ENCODE measurements around the gene COQ6. TPM values are rescaled to one million over a fixed set of nuclear protein-coding genes. Genes with fewer than 3 reads are reported as not detected.

Gene COQ6
- total RNA-seq, 1 donor from 2014 or later: 30.7 TPM

DNA sequence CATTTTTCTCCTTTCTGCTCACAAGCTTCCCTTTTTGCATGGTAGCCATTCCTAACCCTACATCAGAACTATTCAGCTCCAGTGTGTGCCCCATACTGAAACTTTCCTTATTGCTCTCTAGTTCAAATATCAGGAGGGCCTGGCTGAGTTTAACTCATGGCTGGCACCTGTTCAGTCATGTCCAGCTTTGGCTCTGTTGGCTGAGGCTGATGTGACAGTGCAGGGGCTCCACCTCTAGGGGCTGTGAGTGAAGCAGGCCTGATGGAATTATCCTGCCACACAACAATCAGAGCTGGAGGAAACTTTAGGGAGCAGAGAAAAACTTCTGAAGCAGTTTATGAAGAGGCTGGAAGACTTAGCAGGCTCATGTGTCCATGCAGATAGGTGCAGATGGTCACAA is 8.5 kb downstream of the COQ6 start:
- DNase-seq (no peak), ATAC-seq (ENCODE audit: low read depth) (no peak)
- intact Hi-C loops (cut with micrococcal nuclease): no loop called here
- TF ChIP-seq CTCF (IDR thresholded peaks at IDR 0.05): no peak
- ChIA-PET CTCF (no interaction called here), POLR2A (interaction anchor here (2.2 kb wide), 1 partner anchor 9 kb away, joined by 4 read pairs; the partner anchor contains the start of genes COQ6 and FAM161B)
- H3K36me3 Mint-ChIP-seq (ENCODE audit: low read depth): peaks cover 85% of the 10 kb centered on the region
- H3K9me3 Mint-ChIP-seq: no peaks in the 10 kb centered on the region
- no peak overlapping the region for H3K27ac Mint-ChIP-seq
- H3K27me3 Mint-ChIP-seq: no peaks in the 10 kb centered on the region
- H3K4me1 Mint-ChIP-seq: no peaks in the 10 kb centered on the region
- H3K4me3 Mint-ChIP-seq: no peak overlapping the region

DNA sequence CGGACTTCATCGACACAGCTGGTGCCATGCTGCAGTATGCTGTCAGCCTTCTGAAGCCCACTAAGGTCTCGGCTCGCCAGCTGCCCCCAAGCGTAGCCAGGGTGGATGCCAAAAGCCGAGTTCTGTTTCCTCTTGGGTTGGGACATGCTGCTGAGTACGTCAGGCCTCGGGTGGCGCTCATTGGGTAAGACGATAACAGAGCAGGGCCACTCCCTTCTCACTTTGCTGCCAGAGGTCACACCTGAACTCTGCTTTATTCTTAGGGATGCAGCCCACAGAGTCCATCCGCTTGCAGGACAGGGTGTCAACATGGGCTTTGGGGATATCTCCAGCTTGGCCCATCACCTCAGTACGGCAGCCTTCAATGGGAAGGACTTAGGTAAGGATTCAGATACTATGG is 11.1 kb downstream of the COQ6 start:
- intact Hi-C loops (cut with micrococcal nuclease): no loop called here
- Mint-ChIP-seq H3K9me3 (no peaks in the 10 kb centered on the region), H3K36me3 (ENCODE audit: low read depth) (peaks cover 80% of the 10 kb centered on the region), H3K4me3 (no peak overlapping the region), H3K4me1 (no peaks in the 10 kb centered on the region), H3K27me3 (no peaks in the 10 kb centered on the region), H3K27ac (no peak overlapping the region)
- ATAC-seq (ENCODE audit: low read depth): no peak
- POLR2A ChIA-PET: interaction anchor here (0.6 kb wide), 1 partner anchor 47 kb away, joined by 5 read pairs; no protein-coding TSS in a partner anchor
- no peak for TF ChIP-seq CTCF (IDR thresholded peaks at IDR 0.05)
- CTCF ChIA-PET: interaction anchor here (1.3 kb wide), 1 partner anchor 25 kb away, joined by 3 read pairs; no protein-coding TSS in a partner anchor
- DNase-seq: no peak

- Mint-ChIP-seq H3K4me3 (no peak overlapping the region), H3K4me1 (no peaks in the 10 kb centered on the region), H3K27me3 (no peaks in the 10 kb centered on the region), H3K9me3 (no peaks in the 10 kb centered on the region), H3K36me3 (ENCODE audit: low read depth) (peaks cover 72% of the 10 kb centered on the region), H3K27ac (no peak overlapping the region)
- no peak for DNase-seq
- intact Hi-C loops (cut with micrococcal nuclease): no loop called here
- ATAC-seq (ENCODE audit: low read depth): no peak
- ChIA-PET CTCF (no interaction called here), POLR2A (no interaction called here)
- TF ChIP-seq CTCF (IDR thresholded peaks at IDR 0.05): no peak
Measured at GRCh38 chr14:73965216-73965615, 15.1 kb downstream of the COQ6 start.

DNA sequence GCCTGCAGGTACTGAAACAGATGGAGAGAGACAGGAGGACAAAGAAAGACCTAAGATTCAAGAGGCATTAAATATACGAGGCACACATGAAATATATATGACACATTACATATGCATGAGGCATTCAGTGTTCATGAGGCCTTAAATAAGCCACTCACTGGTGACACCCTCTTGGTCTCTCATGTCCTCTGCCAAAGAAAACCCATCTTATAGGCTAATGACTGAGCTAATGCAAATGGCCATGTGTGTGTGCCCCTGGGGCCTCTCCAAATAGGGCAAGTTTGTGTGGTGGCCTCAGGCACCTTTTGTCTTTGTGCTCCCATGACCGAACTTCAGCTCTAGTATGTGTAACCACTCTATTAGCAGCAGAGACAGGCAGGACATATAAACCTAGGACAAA is 18.8 kb downstream of the COQ6 start:
- intact Hi-C loops (cut with micrococcal nuclease): no loop called here
- Mint-ChIP-seq H3K27me3 (no peaks in the 10 kb centered on the region), H3K36me3 (ENCODE audit: low read depth) (peaks cover 54% of the 10 kb centered on the region), H3K4me1 (no peaks in the 10 kb centered on the region), H3K4me3 (no peak overlapping the region), H3K27ac (no peak overlapping the region), H3K9me3 (no peaks in the 10 kb centered on the region)
- ATAC-seq (ENCODE audit: low read depth) (no peak), DNase-seq (no peak)
- ChIA-PET CTCF (no interaction called here), POLR2A (no interaction called here)
- TF ChIP-seq CTCF (IDR thresholded peaks at IDR 0.05): no peak

DNA sequence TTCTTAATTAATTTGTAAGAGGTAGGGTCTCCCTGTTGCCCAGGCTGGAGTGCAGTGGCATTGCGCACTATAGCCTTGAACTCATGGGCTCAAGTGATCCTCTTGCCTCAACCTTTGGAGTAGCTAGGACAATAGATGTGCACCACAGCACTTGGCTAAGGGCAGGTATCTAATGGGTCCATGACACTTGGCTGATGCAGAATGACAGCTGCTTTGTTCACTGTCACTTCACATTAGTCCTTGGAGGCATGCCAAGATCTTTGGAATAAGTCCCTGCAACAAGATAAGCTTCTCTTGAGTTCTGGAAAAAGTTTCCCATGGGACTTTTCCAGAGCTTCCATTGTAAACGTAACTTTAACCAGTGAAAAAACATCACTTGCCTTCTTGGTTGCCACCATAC is 23.4 kb downstream of the COQ6 start:
- Mint-ChIP-seq H3K4me1 (no peaks in the 10 kb centered on the region), H3K4me3 (no peak overlapping the region), H3K27ac (no peak overlapping the region), H3K36me3 (ENCODE audit: low read depth) (peaks cover 51% of the 10 kb centered on the region), H3K27me3 (no peaks in the 10 kb centered on the region), H3K9me3 (no peaks in the 10 kb centered on the region)
- no peak for DNase-seq
- ChIA-PET POLR2A (no interaction called here), CTCF (no interaction called here)
- no peak for ATAC-seq (ENCODE audit: low read depth)
- TF ChIP-seq CTCF (IDR thresholded peaks at IDR 0.05): no peak
- intact Hi-C loops (cut with micrococcal nuclease): no loop called here
